Activated CD8-positive, alpha-beta memory T cell treated with anti-CD3 and anti-CD28 coated beads for 36 hours (primary cell): Measurements from ENCODE around the gene CHN2. TPM values are rescaled to one million over a fixed set of nuclear protein-coding genes. Genes with fewer than 3 reads are reported as not detected.

Source experiments
- CTCF ChIA-PET: fragments of 350-600 bp; sonication (Branson Sonifier 250); formaldehyde crosslinking; loops from one replicate; lab custom pipeline; 2021; ENCODE audit warnings: antibody characterized with exemption; lab: Charles Lee
- POLR2A ChIA-PET: fragments of 350-600 bp; sonication (Branson Sonifier 250); formaldehyde crosslinking; loops from one replicate; lab custom pipeline; 2021; ENCODE audit warnings: antibody characterized with exemption; lab: Charles Lee
- total RNA-seq, 2 experiments: library from RNA; stranded (reverse); gene quantifications; one replicate each; pipeline ENCODE4 v1.2.3, GENCODE V29; 2021

CHN2 gene
- total RNA-seq, 2 experiments from 2014 or later: 4.8 to 6.1 TPM

DNA sequence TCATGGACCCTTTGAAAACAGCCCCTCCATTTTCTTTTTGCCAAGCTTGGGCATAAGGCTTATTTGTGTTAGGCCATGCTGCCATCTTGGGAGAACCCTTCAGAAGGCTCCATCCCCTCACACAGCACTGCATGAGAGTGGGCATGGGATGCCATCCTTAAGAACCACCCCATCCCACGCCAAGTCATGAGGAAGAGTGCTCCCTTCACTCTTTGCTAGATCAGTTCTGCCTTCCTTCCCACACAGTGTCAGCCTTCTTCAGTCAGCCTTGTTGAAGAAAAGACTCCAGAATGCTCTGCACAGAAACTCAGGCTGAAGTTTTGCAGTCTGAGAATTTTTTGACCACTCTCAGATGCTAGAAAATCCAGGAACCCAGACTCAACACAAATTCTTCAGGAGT is 15.5 kb upstream of the CHN2 start:
- ChIA-PET CTCF (interaction anchor here (1.7 kb wide), 1 partner anchor 11 kb away, joined by 5 read pairs; no protein-coding TSS in a partner anchor), POLR2A (no interaction called here)

DNA sequence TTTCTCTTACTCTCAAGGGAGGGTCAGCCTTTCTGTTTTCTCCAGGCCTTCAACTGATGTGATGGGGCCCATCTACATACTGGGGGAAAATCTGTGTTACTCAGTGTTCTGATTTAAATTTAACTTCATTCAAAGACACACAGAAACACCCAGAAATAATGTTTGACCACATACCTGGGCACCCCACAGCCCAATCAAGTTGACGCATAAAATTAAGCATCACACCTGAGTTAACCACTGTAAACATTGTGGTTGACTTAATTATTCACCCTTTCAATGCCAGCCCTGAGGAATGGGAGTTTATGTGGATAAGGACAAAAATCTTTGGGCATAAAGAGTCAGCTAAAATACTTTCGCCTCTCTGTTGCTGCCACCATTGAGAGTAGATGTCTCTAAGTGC is 10.0 kb upstream of the CHN2 start:
- POLR2A ChIA-PET: no interaction called here
- CTCF ChIA-PET: no interaction called here

DNA sequence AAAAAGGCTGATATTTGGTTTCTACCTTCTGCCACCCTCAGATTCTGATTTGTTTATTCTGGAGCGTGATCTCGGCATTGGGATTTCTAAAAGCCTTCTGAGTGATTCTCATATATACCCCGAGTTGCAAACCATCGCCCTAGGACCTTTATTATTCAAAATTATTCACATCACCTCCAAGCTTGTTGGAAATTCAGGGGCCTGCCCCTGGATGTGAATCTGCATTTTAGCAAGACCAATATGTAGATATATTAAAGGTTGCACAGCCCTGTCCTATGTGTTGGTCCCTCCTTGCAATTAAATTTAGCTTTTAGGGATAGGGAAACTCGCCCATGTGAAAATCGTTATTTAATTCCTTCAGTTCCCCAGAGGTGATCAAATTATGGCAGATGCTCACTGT is 9.0 kb upstream of the CHN2 start:
- POLR2A ChIA-PET: no interaction called here
- CTCF ChIA-PET: interaction anchor here (0.6 kb wide), 1 partner anchor 57 kb away, joined by 5 read pairs; no protein-coding TSS in a partner anchor

DNA sequence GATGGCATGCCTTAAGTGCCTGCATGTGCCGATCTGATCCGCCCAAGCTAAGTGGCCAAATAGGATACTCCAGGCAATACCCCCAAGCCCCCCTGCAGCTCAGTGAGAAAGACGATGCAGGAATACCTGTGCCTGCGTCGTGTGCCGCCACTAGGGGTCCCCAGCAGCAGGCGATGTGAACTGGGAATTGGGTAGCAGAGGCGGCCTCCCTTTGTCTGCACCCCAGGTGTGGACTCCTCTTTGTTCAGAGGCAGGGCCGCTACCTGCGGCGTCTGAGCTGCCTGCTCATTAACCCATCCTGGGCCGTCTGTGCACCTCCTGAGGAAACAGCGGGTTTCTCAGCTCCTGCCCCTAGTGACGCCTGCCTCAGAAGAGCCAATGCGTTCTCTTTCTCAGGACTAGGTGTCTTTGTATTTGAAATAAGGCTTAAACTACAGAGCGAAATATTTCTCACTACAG is 4.8 kb upstream of the CHN2 start:
- POLR2A ChIA-PET: no interaction called here

DNA sequence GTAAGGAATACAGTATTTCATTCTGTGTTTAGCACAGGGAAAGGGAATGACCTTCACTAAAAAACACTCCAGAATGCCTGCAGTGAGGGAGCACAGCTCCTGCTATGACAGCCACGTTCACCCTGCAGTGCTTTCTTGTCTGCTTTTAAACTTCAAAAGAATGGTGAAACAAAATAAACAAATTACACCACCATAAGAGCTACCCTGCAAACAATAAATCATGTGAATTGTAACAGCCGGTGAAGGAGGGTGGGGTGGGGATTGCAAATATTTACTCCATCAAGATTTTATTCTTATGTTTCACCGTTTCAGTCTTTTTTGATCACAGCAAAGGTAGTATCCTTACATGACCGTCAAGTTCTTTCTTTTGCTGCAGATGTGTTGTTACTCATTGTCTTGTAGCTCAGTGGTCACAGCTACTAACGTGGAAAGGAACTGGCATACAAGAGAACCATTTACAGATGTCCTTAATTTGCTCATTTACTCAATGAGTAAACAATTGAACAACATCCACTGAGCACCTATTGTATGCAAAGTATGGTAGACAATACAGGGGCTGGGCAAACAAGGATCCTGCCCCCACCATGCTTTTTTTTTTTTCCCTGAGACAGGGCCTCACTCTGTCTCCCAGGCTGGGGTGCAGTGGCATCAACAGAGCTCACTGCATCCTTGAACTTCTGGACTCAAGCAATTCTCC is 4.1 kb upstream of the CHN2 start:
- CTCF ChIA-PET: interaction anchor here (0.8 to 3.5 kb wide), 21 partner anchors 8 to 223 kb away, joined by 3 to 20 read pairs (median 4); no protein-coding TSS in a partner anchor
- POLR2A ChIA-PET: no interaction called here

More for the DNA sequence above, 4.8 kb upstream of the CHN2 start:
- CTCF ChIA-PET: interaction anchor here (0.5 to 3.5 kb wide), 27 partner anchors 8 to 268 kb away, joined by 3 to 20 read pairs (median 4); no protein-coding TSS in a partner anchor

DNA sequence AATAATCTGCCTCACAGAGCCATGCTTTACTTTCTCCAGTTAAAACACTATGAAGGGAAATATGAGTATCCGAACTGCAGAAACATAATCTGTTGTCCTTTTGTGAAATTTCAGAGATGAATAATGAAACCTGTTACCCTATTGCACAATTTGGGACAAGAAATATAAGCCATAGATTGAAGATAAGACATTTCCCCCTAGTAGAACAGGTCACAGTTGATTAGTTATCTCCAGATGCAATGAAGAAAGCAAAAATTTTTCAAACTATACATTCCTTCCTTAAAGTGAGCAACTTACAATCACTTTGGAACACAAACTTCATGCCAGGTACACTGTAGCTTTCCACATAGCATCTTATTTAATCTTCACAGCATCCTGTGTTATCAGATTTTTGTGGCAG is 2.3 kb upstream of the CHN2 start:
- POLR2A ChIA-PET: no interaction called here

DNA sequence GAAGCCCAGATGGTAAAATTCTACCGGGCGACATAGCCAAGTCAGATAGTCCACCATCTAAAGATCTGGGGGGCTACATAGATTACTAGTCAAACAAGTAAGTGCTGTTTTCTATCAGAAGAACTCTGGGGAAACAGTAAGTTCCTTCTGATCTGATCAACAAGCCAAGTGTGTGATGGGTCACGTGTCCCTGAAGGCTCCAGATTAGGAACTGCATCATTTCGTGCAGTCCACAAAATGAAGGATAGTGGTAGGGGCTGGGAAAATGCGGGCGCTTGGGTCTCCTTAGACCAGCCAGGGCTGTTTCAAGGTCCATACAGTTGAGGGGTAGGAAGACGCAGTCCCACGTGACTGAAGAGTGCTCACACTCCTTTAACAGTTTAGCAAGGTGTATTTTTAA is 1.8 kb upstream of the CHN2 start:
- ChIA-PET CTCF (no interaction called here), POLR2A (no interaction called here)

More for the DNA sequence above, 2.3 kb upstream of the CHN2 start:
- CTCF ChIA-PET: no interaction called here

DNA sequence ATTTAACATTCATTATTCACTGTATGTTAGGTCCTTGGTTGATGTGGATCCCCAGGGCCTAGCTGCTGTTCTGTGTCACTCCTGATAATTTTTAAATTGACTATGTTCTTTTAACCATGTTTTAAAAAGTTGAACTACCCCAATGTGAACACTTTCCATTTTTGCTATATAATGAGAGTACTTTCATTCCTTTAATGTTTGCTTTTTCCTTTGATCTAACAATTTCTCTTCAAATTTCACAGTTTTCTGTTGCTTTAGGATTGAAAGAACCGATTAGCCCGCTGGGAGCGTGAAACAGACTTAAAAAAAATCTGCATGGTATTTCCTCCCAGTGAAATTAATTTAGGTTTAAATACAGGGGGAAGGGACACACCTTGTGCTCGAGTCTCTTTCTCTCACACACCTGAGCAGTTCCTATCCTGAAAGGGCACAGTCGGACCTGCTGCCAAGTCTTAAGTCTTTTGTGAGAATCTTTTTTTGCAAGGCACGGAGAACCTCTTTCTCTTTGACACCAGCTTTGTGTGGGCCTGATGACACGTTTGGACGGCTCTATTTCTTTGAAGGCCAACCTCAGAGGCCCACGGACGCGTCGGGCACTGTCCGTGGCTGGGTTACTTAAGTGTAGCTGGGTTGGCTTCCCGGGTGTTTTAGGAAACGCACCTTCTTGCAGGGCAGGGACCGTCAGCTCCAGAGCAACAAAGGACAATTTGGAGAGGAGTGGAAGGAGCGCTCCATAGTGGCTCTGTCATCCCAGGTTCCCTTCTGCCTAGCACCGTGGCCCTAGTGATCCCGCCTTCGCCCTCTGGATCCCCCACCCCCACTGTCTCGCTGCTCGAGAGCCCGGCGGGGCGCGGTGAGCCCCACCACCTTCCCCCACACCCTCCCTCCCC is 1.0 kb upstream of the CHN2 start:
- ChIA-PET CTCF (no interaction called here), POLR2A (no interaction called here)

DNA sequence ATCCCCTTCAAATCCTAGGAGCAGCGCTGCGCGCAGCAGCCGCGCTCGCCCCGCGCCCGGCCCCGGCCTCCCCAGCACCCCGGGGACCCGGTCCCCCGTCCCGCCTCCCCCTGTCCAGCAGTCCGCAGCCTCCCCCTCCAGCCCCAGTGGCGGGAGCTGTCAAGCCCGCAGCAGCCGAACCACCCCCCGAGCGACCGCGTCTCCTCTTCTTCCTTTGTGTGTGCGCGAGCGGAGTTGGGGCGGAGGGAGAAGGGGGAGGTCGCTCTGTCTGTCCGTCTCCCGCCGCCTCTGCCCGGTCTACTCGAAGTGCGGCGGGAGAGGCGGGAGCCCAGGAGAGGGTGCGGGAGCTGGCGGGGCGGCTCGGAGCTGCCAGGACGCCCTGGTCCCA is 375 bp upstream of the CHN2 start:
- ChIA-PET CTCF (interaction anchor here (1.4 kb wide), 1 partner anchor 214 kb away, joined by 3 read pairs; no protein-coding TSS in a partner anchor), POLR2A (interaction anchor here (0.6 kb wide), 1 partner anchor 90 kb away, joined by 3 read pairs; no protein-coding TSS in a partner anchor)

DNA sequence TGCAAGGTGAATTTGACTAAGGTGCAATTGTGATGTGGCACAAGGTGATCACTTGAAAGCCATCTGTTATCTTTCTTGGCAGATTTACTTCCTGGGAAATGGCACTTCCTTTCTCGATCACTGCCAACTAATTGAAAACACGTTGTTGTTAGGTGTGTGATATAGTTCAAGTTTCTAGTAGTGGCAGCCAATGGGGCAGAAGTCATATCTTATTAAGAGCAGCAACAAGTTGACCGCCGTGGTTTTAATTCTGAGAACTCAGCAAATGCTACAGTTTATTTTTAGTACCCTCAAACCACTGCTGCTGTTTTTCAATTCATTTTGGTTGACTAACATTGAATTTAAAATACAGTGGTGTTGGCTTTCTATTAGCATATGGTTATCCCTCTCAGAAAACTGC is 1.6 kb downstream of the CHN2 start:
- ChIA-PET POLR2A (interaction anchor here (0.7 kb wide), 1 partner anchor 148 kb away, joined by 3 read pairs; no protein-coding TSS in a partner anchor), CTCF (interaction anchor here (0.8 to 1.6 kb wide), 4 partner anchors 38 to 1031 kb away, joined by 3 to 4 read pairs (median 4); no protein-coding TSS in a partner anchor)

DNA sequence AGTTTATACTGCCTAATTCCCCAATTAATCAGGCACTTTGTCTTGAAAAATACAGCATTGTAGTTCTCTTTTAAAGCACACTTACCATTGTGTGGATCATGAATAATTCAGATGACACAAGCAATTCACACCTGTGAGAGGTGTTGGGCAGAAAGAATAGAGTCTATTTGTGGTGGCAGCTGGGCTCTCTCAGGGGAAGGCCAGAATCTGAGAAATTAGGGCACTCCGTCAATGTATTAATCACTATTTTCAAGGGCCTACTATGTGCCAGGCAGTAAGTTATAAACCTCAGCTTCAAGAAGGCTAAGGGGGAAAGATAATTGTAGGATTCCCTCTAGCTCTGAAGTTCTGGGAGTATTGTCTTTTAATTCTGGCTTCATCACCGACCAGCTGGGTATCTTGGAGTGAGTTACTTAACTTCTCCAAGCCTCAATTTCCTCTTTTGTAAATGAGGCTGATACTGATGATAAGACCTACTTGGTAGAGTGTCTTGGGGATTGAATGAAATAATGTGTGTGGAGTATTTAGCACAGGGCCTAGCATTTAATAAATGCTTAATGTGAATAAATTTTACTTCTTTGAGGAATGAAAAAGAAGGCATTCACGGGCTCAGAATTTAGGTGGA is 2.5 kb downstream of the CHN2 start:
- ChIA-PET CTCF (interaction anchor here (0.6 to 1.6 kb wide), 3 partner anchors 37 to 211 kb away, joined by 3 to 4 read pairs (median 4); no protein-coding TSS in a partner anchor), POLR2A (interaction anchor here (0.7 kb wide), 1 partner anchor 147 kb away, joined by 3 read pairs; no protein-coding TSS in a partner anchor)

DNA sequence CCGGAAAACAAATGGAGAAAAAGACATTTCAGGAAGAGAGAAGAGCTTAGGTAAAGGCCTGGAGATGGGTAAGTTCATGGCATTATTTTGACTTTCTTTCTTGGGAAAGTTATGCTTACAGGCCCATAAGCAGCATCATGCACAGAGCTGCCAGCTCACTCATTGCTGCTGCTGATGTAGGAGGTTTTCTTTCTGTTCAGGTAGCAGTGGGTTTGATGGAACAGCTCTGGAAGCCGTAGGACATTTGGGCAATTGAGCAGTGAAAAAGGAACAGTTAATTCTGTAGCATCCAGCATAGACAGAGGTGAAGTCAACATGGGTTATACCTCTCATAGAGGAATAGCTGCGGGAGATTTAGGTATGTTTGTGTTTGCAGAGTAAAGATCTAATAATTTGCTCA is 3.3 kb downstream of the CHN2 start:
- POLR2A ChIA-PET: no interaction called here
- CTCF ChIA-PET: interaction anchor here (1.0 kb wide), 1 partner anchor 8 kb away, joined by 3 read pairs; no protein-coding TSS in a partner anchor

DNA sequence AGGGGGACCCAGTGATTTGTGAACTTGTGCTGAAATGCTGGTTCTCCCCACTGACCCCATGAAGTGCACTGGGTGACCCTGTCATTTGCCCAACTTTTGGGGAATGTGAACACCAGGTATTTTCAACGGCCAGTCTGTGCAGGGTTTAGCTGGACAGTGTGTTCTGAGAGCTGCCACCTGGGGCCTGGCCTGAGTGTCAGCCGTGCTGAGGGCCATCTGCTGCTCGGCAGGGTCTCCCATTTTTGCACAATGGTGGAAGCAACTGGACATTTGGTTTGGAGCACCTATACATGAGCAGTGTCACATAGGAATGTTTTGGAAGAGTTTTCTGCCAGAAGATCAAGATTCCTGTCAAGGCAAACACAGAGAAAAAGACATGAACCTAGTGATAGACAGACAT is 5.2 kb downstream of the CHN2 start:
- ChIA-PET POLR2A (no interaction called here), CTCF (interaction anchor here (1.1 kb wide), 1 partner anchor 163 kb away, joined by 3 read pairs; no protein-coding TSS in a partner anchor)

DNA sequence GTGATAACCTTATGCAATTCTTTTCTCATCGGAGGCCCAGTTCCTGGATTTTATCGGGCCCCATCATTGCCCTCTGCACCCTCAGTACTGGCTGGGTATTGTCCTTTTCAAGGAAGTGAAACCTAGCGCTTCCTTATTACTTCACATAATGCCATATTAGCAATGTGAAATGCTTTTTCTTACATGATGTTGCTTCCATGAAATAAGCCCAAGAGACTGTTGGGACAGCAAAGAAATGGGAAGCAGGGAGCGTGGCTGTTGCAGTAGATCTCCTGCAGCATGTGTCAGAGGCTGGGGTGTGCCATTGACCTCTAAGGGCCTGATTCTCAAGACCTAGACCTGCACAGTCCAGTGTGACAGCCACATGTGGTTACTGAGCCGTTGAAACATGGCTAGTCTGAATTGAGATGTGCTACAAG is 8.1 kb downstream of the CHN2 start:
- POLR2A ChIA-PET: no interaction called here
- CTCF ChIA-PET: no interaction called here

DNA sequence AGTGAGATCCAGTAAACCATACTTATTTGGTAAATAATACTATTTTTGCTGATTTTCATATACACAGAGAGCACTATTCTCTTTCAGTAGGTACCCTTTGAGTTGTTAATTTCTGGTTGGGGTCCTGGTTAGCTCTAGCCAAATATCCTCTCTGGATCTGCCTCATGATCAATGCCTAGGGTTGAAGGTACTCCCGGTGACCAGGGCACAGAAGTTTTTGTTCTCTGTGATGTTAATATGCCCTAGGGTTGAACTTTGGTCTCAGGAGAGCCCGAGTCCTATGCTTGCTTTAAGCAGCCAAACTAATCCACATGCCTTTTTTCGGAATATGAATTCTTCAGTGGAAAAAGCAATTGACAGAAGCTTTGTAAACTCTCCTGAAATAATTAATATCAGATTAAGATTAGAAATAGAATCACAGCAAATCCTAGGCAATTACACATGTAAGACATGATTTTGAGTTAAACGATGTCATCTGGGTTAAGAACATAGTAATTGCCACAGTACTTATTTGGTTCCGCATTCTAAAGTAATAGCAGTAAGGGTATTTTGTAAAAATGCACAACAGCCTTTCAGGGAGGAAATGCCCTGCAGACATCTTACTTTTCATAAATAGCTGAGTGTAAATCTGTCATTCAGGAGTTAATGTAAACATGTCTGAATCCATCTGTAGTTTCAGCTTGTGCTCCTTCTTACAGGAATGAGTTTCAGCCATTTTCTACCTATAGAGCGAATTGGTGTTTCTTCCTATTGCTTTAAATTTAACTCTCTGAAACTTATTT is 10.1 kb downstream of the CHN2 start:
- CTCF ChIA-PET: interaction anchor here (1.2 kb wide), 1 partner anchor 15 kb away, joined by 4 read pairs; no protein-coding TSS in a partner anchor
- POLR2A ChIA-PET: no interaction called here

DNA sequence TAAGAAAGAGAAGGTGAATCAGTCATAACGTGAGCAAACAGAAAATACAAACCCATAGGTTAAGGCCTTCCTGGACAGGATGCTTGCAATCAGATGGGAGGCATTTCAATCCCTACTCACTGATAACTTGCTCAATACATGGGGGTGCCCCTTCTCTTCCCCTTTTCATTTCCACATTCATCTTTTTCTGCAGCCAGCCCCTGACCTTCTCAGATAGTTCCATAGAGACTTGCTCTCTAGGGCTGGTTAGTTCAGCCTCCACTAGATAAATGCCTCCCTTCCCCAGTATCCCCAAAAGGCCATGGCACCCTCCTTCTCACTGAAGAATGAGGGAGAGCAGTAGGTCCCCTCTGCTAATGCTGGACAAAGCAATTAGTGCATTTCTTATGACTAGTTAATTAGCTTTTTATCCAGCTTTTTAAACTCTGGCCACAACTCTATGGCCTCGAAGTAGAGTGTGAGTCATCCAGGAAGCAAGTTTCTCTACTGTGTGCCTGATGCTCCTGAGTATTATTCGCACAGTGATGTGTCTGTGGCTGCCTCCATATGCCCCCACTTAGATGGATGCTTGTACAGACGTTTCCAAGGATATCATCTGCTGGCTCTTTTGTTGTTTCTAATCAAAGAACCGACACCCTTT is 12.7 kb downstream of the CHN2 start:
- ChIA-PET POLR2A (no interaction called here), CTCF (interaction anchor here (0.9 kb wide), 1 partner anchor 17 kb away, joined by 4 read pairs; no protein-coding TSS in a partner anchor)

DNA sequence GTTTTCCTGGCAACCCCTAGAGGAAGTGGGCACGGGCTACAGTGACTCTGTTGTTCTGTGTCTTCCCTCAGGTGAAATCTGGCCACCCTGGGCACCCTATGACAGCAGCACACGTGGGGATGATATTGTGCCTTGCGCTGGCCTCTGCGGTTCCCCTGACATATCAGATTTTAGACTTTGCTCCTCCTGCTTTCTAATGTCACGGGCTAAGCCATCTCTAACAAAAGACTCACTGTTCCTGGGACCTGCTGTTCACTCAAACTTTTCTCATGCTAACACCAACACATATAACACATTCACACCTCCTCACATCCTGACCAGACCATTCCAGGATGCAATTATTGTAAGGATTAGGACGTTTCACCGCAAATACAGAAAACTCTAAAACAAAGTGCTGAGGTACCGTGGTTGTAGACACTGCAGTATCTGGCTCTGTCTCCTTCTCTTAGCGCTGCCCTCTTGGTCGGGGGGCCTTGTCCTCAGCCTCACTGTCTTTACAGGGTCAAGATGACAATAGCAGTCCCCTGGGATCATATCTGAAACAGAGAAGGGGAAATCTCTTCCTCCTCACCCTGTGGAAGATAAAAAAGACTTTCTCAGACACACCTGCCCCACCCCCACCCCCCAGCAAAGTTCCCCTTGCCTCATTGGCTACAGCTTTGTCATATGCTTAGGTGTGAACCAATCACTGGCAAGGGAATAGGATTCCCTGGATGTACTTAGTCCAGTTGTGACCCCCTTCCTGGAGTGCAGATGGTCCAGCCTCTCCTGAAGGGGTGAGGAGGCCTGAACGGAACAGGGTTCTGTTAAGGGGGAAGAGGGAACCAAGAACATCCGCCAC is 14.1 kb downstream of the CHN2 start:
- ChIA-PET POLR2A (no interaction called here), CTCF (interaction anchor here (0.9 kb wide), 1 partner anchor 18 kb away, joined by 4 read pairs; no protein-coding TSS in a partner anchor)
